GM12878 (cell line): Measurements from ENCODE around the gene FGF11. TPM values are rescaled to one million over a fixed set of nuclear protein-coding genes. Genes with fewer than 3 reads are reported as not detected.
A peak's percentile ranks its signal among the peaks of the same experiment; 100 is the strongest.

Experiments
- ATAC-seq: fragments of 200-7000 bp; cut with Tn5 transposase; 3 replicates; pipeline ENCODE4 v1.9.1; 2020; ENCODE audit warnings: mild to moderate bottlenecking, moderate library complexity
- BruUV-seq: library from RNA; stranded (reverse); fragments of 400-500 nt; replicated peaks from 2 replicates; lab custom pipeline; 2021; lab: Mats Ljungman, UMichigan
- CTCF ChIA-PET: fragments of 300-600 bp; sonication (Branson Sonifier 250); formaldehyde crosslinking; extraction: SDS; loops from one replicate; lab custom pipeline; 2021; ENCODE audit warnings: inconsistent platforms; lab: Yijun Ruan, JAX
- POLR2A ChIA-PET: fragments of 350-600 bp; formaldehyde crosslinking; extraction: SDS; loops from one replicate; lab custom pipeline; 2021; ENCODE audit warnings: inconsistent platforms; lab: Charles Lee
- RAD21 ChIA-PET: fragments of 300-600 bp; sonication (Branson Sonifier 250); formaldehyde crosslinking; loops from one replicate; lab custom pipeline; 2023; ENCODE audit warnings: antibody characterized with exemption; ENCODE audit not compliant: unreplicated experiment; lab: Charles Lee
- SMC1A ChIA-PET: fragments of 300-600 bp; sonication (Branson Sonifier 250); formaldehyde crosslinking; loops from one replicate; lab custom pipeline; 2023; ENCODE audit not compliant: unreplicated experiment, uncharacterized antibody; lab: Charles Lee
- DNase-seq: peaks from one replicate; pipeline ENCODE4 v3.0.0-alpha.2; 2011; ENCODE audit warnings: low read depth, low spot score
- FAIRE-seq: peaks from 3 replicates; lab custom pipeline; 2011; peaks lifted over from hg19 to GRCh38; lab: Jason Lieb, UNC
- H2AFZ ChIP-seq: 2 replicates; pipeline ENCODE4 v1.6.0; 2011; ENCODE audit warnings: low read depth, low read length, control low read depth; ENCODE audit not compliant: control insufficient read depth
- H3K27ac ChIP-seq: 2 replicates; pipeline ENCODE4 v1.5.1; 2011; ENCODE audit warnings: control low read depth; ENCODE audit not compliant: control insufficient read depth, insufficient read depth
- H3K27me3 ChIP-seq, 2 experiments: replicated peaks in 1 of 2; 2 replicates each; pipeline versions ENCODE4 v1.6.0 to v1.6.1; 2011; ENCODE audit warnings: low read length in 1 of 2; ENCODE audit not compliant: control insufficient read depth in 2 of 2, insufficient read depth in 2 of 2
- H3K36me3 ChIP-seq, 2 experiments: 2 replicates each; pipeline ENCODE4 v1.5.1; 2011; ENCODE audit warnings: low read length in 1 of 2; ENCODE audit not compliant: control insufficient read depth in 2 of 2, insufficient read depth in 2 of 2
- H3K4me1 ChIP-seq: 2 replicates; pipeline ENCODE4 v1.6.1; 2011; ENCODE audit warnings: mild to moderate bottlenecking, low read length, moderate library complexity, mixed read lengths; ENCODE audit not compliant: control insufficient read depth, insufficient read depth
- H3K4me2 ChIP-seq: 2 replicates; pipeline ENCODE4 v1.6.0; 2011; ENCODE audit warnings: control low read depth; ENCODE audit not compliant: control insufficient read depth, insufficient read depth
- H3K4me3 ChIP-seq: fragments of 200-600 bp; sonication (generic); 2 replicates; pipeline ENCODE4 v1.5.1; 2016
- H3K79me2 ChIP-seq: 2 replicates; pipeline ENCODE4 v1.6.0; 2011; ENCODE audit warnings: low read length; ENCODE audit not compliant: control insufficient read depth, insufficient read depth
- H3K9ac ChIP-seq: 2 replicates; pipeline ENCODE4 v1.8.0; 2011; ENCODE audit warnings: low read length, control low read depth, mixed read lengths; ENCODE audit not compliant: control insufficient read depth, insufficient read depth
- H3K9me3 ChIP-seq: replicated peaks from 3 replicates; pipeline ENCODE4 v1.5.1; 2011; ENCODE audit warnings: mild to moderate bottlenecking, low read length; ENCODE audit not compliant: control insufficient read depth, insufficient read depth
- H4K20me1 ChIP-seq: 2 replicates; pipeline ENCODE4 v1.6.0; 2011; ENCODE audit not compliant: control insufficient read depth, insufficient read depth
- BACH1 ChIP-seq: fragments of 450-650 bp; IDR thresholded peaks from 2 replicates; pipeline ENCODE4 v1.6.1; 2017; ENCODE audit warnings: mild to moderate bottlenecking, borderline replicate concordance
- BHLHE40 ChIP-seq, 2 experiments: fragments of 450-650 bp in 1 of 2; IDR thresholded peaks; 2 replicates each; pipeline ENCODE4 v1.6.1; 2011 to 2017; ENCODE audit warnings: low read depth in 2 of 2, borderline replicate concordance in 1 of 2, improper control_type of control experiment in 1 of 2, low read length in 1 of 2, mild to moderate bottlenecking in 1 of 2
- CHD2 ChIP-seq: IDR thresholded peaks from 2 replicates; pipeline ENCODE4 v1.6.1; 2011; ENCODE audit warnings: low read depth, low read length, improper control_type of control experiment, borderline replicate concordance
- CREB1 ChIP-seq: IDR thresholded peaks from 2 replicates; pipeline ENCODE4 v1.6.1; 2012; ENCODE audit warnings: low read depth, mild to moderate bottlenecking, inconsistent platforms
- DPF2 ChIP-seq: fragments of 450-650 bp; IDR thresholded peaks from 2 replicates; pipeline ENCODE4 v1.6.1; 2017; ENCODE audit warnings: mild to moderate bottlenecking
- EGR1 ChIP-seq, 2 experiments: IDR thresholded peaks; 1 replicate in 1 of 2; 2 replicates in 1 of 2; pipeline ENCODE4 v1.6.1; 2011 to 2012; ENCODE audit warnings: low read depth in 2 of 2, low read length in 2 of 2, borderline replicate concordance in 1 of 2, mild to moderate bottlenecking in 1 of 2, moderate library complexity in 1 of 2
- GATAD2B ChIP-seq: fragments of 450-650 bp; conservative IDR thresholded peaks from 2 replicates; pipeline ENCODE4 v1.6.1; 2017; ENCODE audit warnings: low read depth, mild to moderate bottlenecking, moderate library complexity
- KDM1A ChIP-seq: fragments of 200-600 bp; sonication (generic); IDR thresholded peaks from 2 replicates; pipeline ENCODE4 v1.6.1; 2016; ENCODE audit warnings: borderline replicate concordance
- LARP7 ChIP-seq: fragments of 450-650 bp; IDR thresholded peaks from 2 replicates; pipeline ENCODE4 v1.6.1; 2017; ENCODE audit warnings: mild to moderate bottlenecking
- MEF2A ChIP-seq: IDR thresholded peaks from 2 replicates; pipeline ENCODE4 v1.6.1; 2011; ENCODE audit warnings: low read depth, mild to moderate bottlenecking, low read length, moderate library complexity; ENCODE audit not compliant: insufficient read depth
- NFYA ChIP-seq: IDR thresholded peaks from 2 replicates; pipeline ENCODE4 v1.6.1; 2011; ENCODE audit warnings: low read depth, mild to moderate bottlenecking, low read length, improper control_type of control experiment, borderline replicate concordance
- NR2C1 ChIP-seq: fragments of 450-650 bp; IDR thresholded peaks from 2 replicates; pipeline ENCODE4 v1.6.1; 2017; ENCODE audit warnings: antibody characterized with exemption, mild to moderate bottlenecking, moderate library complexity
- POLR2A ChIP-seq: IDR thresholded peaks from 2 replicates; pipeline ENCODE4 v1.6.1; 2011; ENCODE audit warnings: low read depth, mild to moderate bottlenecking, low read length
- RB1 ChIP-seq: fragments of 450-650 bp; formaldehyde crosslinking; IDR thresholded peaks from 2 replicates; pipeline ENCODE4 v1.6.1; 2017; ENCODE audit warnings: mild to moderate bottlenecking, borderline replicate concordance
- SMARCA5 ChIP-seq: fragments of 450-650 bp; IDR thresholded peaks from 2 replicates; pipeline ENCODE4 v1.6.1; 2017; ENCODE audit warnings: mild to moderate bottlenecking
- ZNF217 ChIP-seq: fragments of 450-650 bp; IDR thresholded peaks from 2 replicates; pipeline ENCODE4 v1.6.1; 2017; ENCODE audit warnings: antibody characterized with exemption, mild to moderate bottlenecking
- WGBS: methylation state at CpG from one replicate; pipeline ENCODE4 v1.1.6; 2016; ENCODE audit warnings: low lambda C conversion rate; ENCODE audit not compliant: insufficient replicate concordance, insufficient coverage; ENCODE audit errors: missing lambda C conversion rate; 5-methylcytosine and 5-hydroxymethylcytosine counted together
- in situ Hi-C: fragments of 300-500 bp; cut with MboI; formaldehyde crosslinking; loops from 9 replicates; pipeline ENCODE4 v1.14.3; 2018; ENCODE audit warnings: mixed read lengths
- intact Hi-C: fragments of 100-400 bp; cut with micrococcal nuclease; formaldehyde crosslinking; loops from one replicate; pipeline ENCODE4 v1.14.2; 2022; ENCODE audit not compliant: unreplicated experiment
- polyA plus RNA-seq, 11 experiments: library from polyadenylated mRNA; depleted of rRNA in 4 of 11; unstranded in 6 of 11; stranded (reverse) in 5 of 11; fragments of >200 nt; fragmentation: Nextera tagmentation in 4 of 11; fragmentation: Illumina TruSeq in 1 of 11; extraction: Ambion mirVana in 4 of 11; extraction: Trizol in 1 of 11; gene quantifications; 1 replicate in 1 of 11; 2 replicates in 10 of 11; pipeline versions ENCODE4 v1.2.1 to v1.2.3, GENCODE V29; 2011 to 2016; ENCODE audit warnings: inconsistent platforms in 2 of 11, missing spikeins in 2 of 11, low read depth in 1 of 11
- total RNA-seq, 4 experiments: library from RNA; depleted of rRNA in 3 of 4; stranded (reverse); fragments of >200 nt in 3 of 4; fragmentation: Illumina TruSeq in 1 of 4; extraction: Trizol in 1 of 4; gene quantifications; 2 replicates each; pipeline versions ENCODE4 v1.2.1 to v1.2.3, GENCODE V29; 2013 to 2021
- TF ChIP-seq, protein P1 (sequence below): IDR thresholded peaks from 2 replicates; pipeline ENCODE4 v1.6.1; 2011; ENCODE audit warnings: borderline replicate concordance, low read depth, mild to moderate bottlenecking, moderate library complexity, mixed read lengths, low read length; ENCODE audit not compliant: insufficient read depth; ENCODE audit errors: extremely low read length
- TF ChIP-seq, protein P2 (sequence below): fragments of 450-650 bp; conservative IDR thresholded peaks from 2 replicates; pipeline ENCODE4 v1.6.1; 2017; ENCODE audit warnings: mild to moderate bottlenecking, moderate library complexity
- TF ChIP-seq, protein P3 (sequence below): fragments of 450-650 bp; IDR thresholded peaks from 2 replicates; pipeline ENCODE4 v1.6.1; 2016; ENCODE audit warnings: mild to moderate bottlenecking

The FGF11 gene
- total and polyA plus RNA-seq, 10 of the 15 experiments (the other 5 are each of a cell fraction or from before 2014, with no cell fraction given): 0.69 to 21.1 (median 2.6) TPM

DNA sequence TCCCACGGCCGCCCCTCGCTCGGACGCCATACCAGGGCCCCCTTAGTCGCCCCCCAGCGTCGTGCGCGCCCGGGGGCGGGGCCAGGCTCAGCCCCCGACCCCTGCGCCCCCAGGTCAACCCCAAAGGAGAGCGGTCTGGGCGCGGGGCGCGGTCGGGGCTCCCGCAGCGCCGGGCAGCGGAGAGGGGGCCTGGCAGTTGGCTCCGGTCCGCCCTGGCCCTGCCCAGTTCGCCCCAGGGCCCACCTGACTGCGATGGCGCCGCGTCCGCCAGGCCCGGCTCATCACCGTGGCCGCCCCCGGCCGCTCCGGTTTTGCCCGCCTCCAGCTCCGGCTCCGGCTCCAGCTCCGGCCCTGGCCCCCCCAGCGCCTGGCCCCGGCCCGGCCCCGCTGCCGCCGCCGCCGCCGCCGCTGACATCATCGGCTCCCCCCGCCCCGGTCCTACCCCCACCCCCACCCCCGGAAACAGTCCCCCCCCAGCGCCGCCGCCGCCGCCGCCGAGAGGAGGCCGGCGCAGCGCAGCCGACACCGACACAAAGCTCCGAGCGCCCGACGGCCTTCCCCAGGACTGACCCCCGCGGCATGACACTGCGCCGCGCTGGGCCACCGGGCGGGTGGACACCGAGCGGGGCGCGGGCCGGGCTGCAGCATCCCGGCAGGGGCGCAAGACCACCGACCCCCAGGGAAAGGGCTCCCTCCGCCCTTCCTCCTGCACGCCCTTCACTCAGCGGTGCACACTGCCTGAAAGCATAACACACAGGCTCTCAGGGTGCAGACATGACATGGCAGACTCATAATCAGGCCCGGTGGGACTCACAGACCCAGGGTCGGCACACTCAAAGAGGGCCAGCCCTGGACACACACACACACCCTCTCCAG is 40.1 kb downstream of the FGF11 start, which contains the start of gene ZBTB4:
ZBTB4 (minus strand) TSS at position 419 of the 876 bp plus-strand sequence. CDS start 12,830 bp downstream, outside the sequence.
- no peaks in the 10 kb centered on the region for H3K36me3 ChIP-seq
- CTCF ChIA-PET: interaction anchor here (2.4 to 6.2 kb wide), 2 partner anchors 43 to 82 kb away, joined by 7 to 17 read pairs; partner anchors contain the start of gene SENP3
- FAIRE-seq (no peak), ATAC-seq (peak; percentile 17), DNase-seq (no peak)
- H4K20me1 ChIP-seq: peaks cover 2% of the 10 kb centered on the region; the same call in 1 of the 2 replicates
- peak within 1 kb of the TSS; percentile 97 for H3K4me2 ChIP-seq
- H3K27me3 ChIP-seq: no peaks in the 10 kb centered on the region
- intact Hi-C loops (loop anchor here (10.0 kb wide), 1 partner anchor 205 kb away; the partner anchor contains the start of genes TP53 and WRAP53), in situ Hi-C loops (no loop called here)
- H2AFZ ChIP-seq: peak within 1 kb of the TSS; percentile 65
- WGBS: under 1% methylated on average over 30 of the region's 92 CpGs
- peak within 1 kb of the TSS; percentile 79 for H3K9ac ChIP-seq
- H3K9me3 ChIP-seq: no peaks in the 10 kb centered on the region
- peak within 1 kb of the TSS; percentile 89 for H3K4me3 ChIP-seq
- peak within 1 kb of the TSS; percentile 64 for H3K27ac ChIP-seq
- RAD21 ChIA-PET: interaction anchor here (0.9 to 2.2 kb wide), 6 partner anchors 34 to 150 kb away, joined by 3 to 19 read pairs (median 4); partner anchors contain the start of gene TMEM102
- POLR2A ChIA-PET: interaction anchor here (0.6 to 3.2 kb wide), 10 partner anchors 8 to 125 kb away, joined by 3 to 18 read pairs (median 4); partner anchors contain the start of genes SENP3, TMEM102 and TMEM95
- BruUV-seq: no TSS peak
- peaks cover 11% of the 10 kb centered on the region for H3K4me1 ChIP-seq
- peaks cover 31% of the 10 kb centered on the region for H3K79me2 ChIP-seq
- SMC1A ChIA-PET: interaction anchor here (0.8 to 2.6 kb wide), 3 partner anchors 25 to 123 kb away, joined by 3 to 8 read pairs (median 3); no protein-coding TSS in a partner anchor
- TF ChIP-seq RB1 (no peak), POLR2A (peak; percentile 68; the same call in 1 of the 2 replicates), SMARCA5 (peak; percentile 68), CREB1 (0 out of 2 replicates have a peak, but pooled peaks have one; percentile 1), DPF2 (peak; percentile 78; the same call in 1 of the 2 replicates), EGR1 (IDR thresholded peaks at IDR 0.05; ENCODE audit: borderline replicate concordance in 1 of 2, low read depth in 2 of 2, low read length in 2 of 2) (no peak), CHD2 (0 out of 2 replicates have a peak, but pooled peaks have one; percentile 0), BHLHE40 (IDR thresholded peaks at IDR 0.05; ENCODE audit: borderline replicate concordance in 1 of 2, low read depth in 2 of 2, low read length in 1 of 2) (peak in 1 of 2 experiments; percentile 17; a peak in 1 of 4 replicates), BACH1 (peak; percentile 64), MEF2A (no peak), KDM1A (no peak), ZNF217 (0 out of 2 replicates have a peak, but pooled peaks have one; percentile 50), NR2C1 (peak; percentile 19; the same call in 1 of the 2 replicates), NFYA (no peak), GATAD2B (peak; percentile 80), LARP7 (peak; percentile 80)
- TF ChIP-seq, protein P1, sequence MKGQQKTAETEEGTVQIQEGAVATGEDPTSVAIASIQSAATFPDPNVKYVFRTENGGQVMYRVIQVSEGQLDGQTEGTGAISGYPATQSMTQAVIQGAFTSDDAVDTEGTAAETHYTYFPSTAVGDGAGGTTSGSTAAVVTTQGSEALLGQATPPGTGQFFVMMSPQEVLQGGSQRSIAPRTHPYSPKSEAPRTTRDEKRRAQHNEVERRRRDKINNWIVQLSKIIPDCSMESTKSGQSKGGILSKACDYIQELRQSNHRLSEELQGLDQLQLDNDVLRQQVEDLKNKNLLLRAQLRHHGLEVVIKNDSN: peak; percentile 6
- TF ChIP-seq, protein P2, sequence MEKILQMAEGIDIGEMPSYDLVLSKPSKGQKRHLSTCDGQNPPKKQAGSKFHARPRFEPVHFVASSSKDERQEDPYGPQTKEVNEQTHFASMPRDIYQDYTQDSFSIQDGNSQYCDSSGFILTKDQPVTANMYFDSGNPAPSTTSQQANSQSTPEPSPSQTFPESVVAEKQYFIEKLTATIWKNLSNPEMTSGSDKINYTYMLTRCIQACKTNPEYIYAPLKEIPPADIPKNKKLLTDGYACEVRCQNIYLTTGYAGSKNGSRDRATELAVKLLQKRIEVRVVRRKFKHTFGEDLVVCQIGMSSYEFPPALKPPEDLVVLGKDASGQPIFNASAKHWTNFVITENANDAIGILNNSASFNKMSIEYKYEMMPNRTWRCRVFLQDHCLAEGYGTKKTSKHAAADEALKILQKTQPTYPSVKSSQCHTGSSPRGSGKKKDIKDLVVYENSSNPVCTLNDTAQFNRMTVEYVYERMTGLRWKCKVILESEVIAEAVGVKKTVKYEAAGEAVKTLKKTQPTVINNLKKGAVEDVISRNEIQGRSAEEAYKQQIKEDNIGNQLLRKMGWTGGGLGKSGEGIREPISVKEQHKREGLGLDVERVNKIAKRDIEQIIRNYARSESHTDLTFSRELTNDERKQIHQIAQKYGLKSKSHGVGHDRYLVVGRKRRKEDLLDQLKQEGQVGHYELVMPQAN: peak; percentile 44
- TF ChIP-seq, protein P3, sequence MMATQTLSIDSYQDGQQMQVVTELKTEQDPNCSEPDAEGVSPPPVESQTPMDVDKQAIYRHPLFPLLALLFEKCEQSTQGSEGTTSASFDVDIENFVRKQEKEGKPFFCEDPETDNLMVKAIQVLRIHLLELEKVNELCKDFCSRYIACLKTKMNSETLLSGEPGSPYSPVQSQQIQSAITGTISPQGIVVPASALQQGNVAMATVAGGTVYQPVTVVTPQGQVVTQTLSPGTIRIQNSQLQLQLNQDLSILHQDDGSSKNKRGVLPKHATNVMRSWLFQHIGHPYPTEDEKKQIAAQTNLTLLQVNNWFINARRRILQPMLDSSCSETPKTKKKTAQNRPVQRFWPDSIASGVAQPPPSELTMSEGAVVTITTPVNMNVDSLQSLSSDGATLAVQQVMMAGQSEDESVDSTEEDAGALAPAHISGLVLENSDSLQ: 0 out of 2 replicates have a peak, but pooled peaks have one; percentile 42
